GM19099 (cell line): ENCODE data around the gene THBD.

ENCODE experiments used
- POLR2A ChIP-seq: IDR thresholded peaks from 3 replicates; pipeline ENCODE4 v1.6.1; 2011; ENCODE audit warnings: low read depth; ENCODE audit not compliant: insufficient read length; ENCODE audit errors: extremely low read depth

THBD gene

DNA sequence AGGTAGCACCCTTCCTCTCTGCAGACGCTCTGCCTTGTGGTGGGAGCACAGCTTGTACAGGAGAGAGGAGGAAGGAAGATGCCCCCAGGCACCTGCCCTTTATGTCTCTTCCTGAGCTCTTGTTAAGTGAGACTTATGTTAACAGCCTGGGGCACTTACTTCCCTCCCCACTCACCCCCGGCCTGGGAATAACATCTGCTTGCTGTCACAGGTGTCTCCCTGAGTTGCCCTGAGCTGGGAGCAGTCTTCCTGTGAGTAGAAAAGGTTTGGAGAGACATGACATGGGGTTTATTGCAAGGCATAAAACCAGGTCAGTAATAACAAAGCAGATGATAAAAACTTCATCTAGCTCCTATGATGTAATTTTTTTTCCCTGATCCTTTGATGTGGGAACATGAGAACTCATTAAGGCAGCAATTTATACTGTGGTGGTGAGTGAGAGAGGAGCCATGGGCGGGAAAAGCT, 12.4 kb downstream of the THBD start:
- no peak for TF ChIP-seq POLR2A

DNA sequence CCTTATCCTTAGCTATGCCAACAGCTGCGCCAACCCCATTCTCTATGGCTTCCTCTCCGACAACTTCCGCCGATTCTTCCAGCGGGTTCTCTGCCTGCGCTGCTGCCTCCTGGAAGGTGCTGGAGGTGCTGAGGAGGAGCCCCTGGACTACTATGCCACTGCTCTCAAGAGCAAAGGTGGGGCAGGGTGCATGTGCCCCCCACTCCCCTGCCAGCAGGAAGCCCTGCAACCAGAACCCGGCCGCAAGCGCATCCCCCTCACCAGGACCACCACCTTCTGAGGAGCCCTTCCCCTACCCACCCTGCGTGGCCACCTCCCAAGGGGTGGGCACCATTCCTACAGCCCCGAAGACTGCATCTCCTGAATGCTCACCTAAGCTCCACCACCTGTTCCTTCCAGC, 13.1 kb downstream of the THBD start:
- TF ChIP-seq POLR2A = no peak

DNA sequence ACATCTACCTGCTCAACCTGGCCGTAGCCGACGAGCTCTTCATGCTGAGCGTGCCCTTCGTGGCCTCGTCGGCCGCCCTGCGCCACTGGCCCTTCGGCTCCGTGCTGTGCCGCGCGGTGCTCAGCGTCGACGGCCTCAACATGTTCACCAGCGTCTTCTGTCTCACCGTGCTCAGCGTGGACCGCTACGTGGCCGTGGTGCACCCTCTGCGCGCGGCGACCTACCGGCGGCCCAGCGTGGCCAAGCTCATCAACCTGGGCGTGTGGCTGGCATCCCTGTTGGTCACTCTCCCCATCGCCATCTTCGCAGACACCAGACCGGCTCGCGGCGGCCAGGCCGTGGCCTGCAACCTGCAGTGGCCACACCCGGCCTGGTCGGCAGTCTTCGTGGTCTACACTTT, 13.7 kb downstream of the THBD start:
- TF ChIP-seq POLR2A = no peak

GRCh38 chr20:23034721-23035671, 14.5 kb downstream of the THBD start, which contains the start of gene SSTR4:
Gene SSTR4 (plus strand): TSS chr20:23035312. CDS start chr20:23035484, 172 bp downstream.
- TF ChIP-seq POLR2A = no peak

DNA sequence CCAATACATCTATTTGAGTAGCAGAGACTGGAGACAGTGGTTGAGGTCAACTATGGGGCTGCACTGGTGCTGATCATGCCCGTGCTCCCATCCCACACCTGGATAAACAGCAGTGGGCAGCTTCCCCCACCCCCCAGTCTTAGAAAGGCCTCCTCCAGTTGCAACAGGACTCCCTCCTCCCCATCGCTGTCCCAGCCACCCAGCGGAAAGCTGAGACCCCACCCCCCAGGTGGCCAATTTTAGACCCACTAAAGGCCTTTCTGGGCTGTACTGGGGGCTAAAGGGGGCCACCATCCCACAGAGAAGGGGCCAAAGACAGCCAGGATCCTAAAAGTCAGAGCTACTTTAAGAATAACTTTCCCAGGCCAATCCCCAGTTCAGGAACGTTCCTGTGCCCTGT, 15.6 kb downstream of the THBD start:
- TF ChIP-seq POLR2A = no peak

DNA sequence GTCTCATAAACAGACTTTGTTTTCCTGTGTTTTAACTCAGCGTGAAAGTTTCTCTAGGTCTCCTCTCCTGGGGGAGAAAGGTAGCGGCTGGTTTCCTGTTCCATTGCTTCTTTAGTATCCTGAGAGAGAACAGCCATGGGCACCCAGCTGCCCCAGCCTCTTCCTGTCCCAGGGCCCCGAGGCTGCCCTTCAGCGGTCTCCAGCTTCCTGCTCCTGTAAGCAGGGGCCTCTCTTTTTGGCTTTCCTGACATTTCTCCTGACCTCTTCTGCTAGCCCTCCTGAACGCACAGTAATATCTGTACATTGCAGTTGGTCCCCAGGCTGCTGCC, 16.8 kb downstream of the THBD start:
- TF ChIP-seq POLR2A = no peak

GRCh38 chr20:23032056-23032749, 17.3 kb downstream of the THBD start:
- no peak for TF ChIP-seq POLR2A

GRCh38 chr20:23031346-23031745, 18.1 kb downstream of the THBD start:
- no peak for TF ChIP-seq POLR2A

GRCh38 chr20:23029324-23029723, 20.1 kb downstream of the THBD start:
- no peak for TF ChIP-seq POLR2A

DNA sequence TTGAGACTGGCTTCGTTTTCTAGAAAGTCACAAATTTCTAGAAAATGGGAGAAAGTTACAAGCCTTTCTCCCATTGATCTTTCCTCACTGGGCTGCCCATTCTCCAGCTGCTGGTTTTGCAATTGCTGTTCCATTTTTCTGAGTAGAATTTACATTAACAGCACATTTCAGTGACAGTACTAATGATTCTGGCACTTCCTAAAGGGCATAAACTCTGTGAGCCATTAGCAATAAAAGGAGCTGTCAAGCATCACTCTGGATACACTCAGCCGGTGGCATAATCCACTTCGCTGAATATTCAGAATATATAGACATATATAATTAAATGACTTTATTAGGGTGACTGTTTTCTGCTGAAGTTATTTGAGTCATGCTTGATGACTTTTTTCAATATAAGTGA, 21.1 kb downstream of the THBD start:
- no peak for TF ChIP-seq POLR2A

DNA sequence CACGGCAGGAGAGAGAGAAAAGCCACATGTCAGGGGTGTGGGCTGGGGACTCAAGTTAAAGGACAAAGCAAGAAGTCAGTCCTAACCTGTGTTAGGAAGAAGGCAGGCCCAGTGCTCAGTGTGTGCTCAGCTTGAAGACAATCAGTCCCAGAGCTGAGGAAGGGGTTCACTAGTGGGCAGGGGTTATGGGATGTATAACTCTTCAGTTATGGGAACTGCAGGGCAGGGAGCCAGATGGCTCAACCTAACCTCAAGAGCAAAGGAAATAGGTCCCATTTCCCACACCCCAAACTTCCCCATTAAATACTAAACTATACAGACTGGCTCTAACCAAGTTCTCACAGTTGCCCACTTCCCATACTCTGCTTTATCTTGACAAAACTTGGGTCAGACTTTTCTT, 21.8 kb downstream of the THBD start:
- TF ChIP-seq POLR2A = no peak

GRCh38 chr20:23024701-23025100, 24.8 kb downstream of the THBD start:
- TF ChIP-seq POLR2A = no peak

DNA sequence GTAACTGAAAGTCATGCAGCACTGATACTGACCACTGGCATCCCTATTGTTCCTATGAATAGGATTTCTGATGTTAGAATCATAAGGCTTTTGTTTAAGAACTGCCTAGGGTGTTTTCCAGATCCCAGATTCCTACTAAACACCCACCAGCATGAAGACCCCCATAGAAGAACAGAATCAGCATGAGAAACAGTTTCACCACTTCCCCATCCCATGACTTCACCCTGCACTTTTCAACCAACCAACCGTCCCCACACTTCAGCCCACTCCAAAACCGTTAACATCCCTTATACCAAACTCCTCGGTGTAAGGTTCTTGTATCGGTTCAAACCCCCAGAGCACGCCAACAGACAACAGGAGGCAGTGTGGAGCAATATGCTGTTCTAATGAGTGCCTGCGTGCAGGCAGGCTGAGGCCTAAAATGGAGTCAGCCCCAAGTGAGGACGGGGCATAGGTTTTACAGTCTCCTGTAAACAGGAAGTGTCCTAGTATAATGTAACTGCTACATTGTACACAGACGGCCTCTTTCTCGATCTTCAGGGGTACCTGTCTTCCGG, 25.8 kb downstream of the THBD start:
- no peak for TF ChIP-seq POLR2A

GRCh38 chr20:23022849-23023248, 26.6 kb downstream of the THBD start:
- TF ChIP-seq POLR2A = no peak

DNA sequence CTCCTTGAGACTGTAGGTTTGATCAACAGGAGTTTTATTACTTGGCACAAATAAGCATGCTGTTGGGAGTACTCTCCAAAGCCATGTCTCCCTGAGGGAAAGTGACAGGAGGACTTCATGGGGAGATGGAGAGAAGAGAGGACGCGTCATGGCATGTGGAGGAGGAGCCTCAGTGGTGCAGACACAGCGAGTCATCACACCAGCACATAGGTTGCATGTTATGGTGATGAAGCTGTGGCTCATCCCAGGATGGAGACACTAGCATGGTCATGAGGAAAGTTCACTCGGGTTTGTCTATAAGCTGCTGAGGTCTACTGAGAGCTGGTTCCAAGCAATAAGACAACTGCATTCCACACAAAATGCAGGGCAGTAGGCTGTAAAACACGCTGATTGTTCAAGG, 27.5 kb downstream of the THBD start:
- TF ChIP-seq POLR2A = no peak

DNA sequence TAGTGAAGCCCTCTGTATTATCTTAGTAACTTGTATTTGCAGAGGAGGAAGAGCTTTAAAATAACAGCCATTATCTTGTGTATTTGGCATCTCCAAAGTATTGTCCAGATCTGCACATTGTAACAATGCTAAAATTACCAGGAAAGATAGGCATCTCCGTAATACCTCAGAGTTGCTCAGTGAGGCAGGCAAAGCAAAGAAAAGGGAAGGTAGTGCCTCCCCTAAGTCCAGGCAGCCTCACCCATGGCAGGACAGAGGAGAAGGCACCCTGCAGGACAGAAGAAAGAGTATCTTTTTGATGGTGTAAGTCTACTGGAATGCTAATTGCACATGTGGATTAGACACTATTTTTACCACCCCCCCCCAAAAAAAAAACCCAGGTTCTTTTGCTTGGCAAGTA, 27.9 kb downstream of the THBD start:
- TF ChIP-seq POLR2A = no peak
